Ascending aorta (tissue), 2 donors: Measurements from ENCODE around the gene GPRC5A. TPM values are rescaled to one million over a fixed set of nuclear protein-coding genes. Genes with fewer than 3 reads are reported as not detected.

Experiments used
- DNase-seq, 2 donors: peaks; one replicate each; pipeline ENCODE4 v3.0.0-alpha.2; 2019; ENCODE audit warnings: low spot score in 2 of 2
- H3K27ac ChIP-seq, 2 donors: fragments of 200-600 bp; sonication (generic); one replicate each; pipeline ENCODE4 v1.5.1; 2016 to 2017; ENCODE audit warnings: mild to moderate bottlenecking in 1 of 2
- H3K27me3 ChIP-seq: fragments of 200-600 bp; sonication (generic); one replicate; pipeline ENCODE4 v1.5.1; 2017
- H3K36me3 ChIP-seq, 2 donors: fragments of 200-600 bp; sonication (generic); one replicate each; pipeline ENCODE4 v1.5.1; 2016
- H3K4me1 ChIP-seq, 2 donors: fragments of 200-600 bp; sonication (generic); one replicate each; pipeline ENCODE4 v1.5.1; 2016 to 2017; ENCODE audit warnings: mild to moderate bottlenecking in 1 of 2
- H3K4me3 ChIP-seq, 2 donors: fragments of 200-600 bp; sonication (generic); one replicate each; pipeline ENCODE4 v1.5.1; 2016 to 2017; ENCODE audit warnings: mild to moderate bottlenecking in 1 of 2
- H3K9me3 ChIP-seq, 2 donors: fragments of 200-600 bp; sonication (generic); one replicate each; pipeline ENCODE4 v1.5.1; 2016
- intact Hi-C: fragments of 100-400 bp; cut with DNase I; formaldehyde crosslinking; loops from one replicate; pipeline ENCODE4 v1.15.1; 2023
- total RNA-seq: library from RNA; depleted of rRNA; stranded (reverse); fragments of >200 nt; gene quantifications from one replicate; pipeline ENCODE4 v1.1.0, GENCODE V29; 2016
- TF ChIP-seq, protein P1 (sequence below), 3 experiments: fragments of 200-600 bp in 2 of 3; fragments of 450-650 bp in 1 of 3; sonication (generic) in 2 of 3; IDR thresholded peaks; one replicate each; pipeline ENCODE4 v1.5.1; 2016 to 2019; ENCODE audit warnings: antibody characterized with exemption in 3 of 3, mild to moderate bottlenecking in 1 of 3, moderate library complexity in 1 of 3

GPRC5A gene
- total RNA-seq, 1 donor from 2014 or later = 23.8 TPM

DNA sequence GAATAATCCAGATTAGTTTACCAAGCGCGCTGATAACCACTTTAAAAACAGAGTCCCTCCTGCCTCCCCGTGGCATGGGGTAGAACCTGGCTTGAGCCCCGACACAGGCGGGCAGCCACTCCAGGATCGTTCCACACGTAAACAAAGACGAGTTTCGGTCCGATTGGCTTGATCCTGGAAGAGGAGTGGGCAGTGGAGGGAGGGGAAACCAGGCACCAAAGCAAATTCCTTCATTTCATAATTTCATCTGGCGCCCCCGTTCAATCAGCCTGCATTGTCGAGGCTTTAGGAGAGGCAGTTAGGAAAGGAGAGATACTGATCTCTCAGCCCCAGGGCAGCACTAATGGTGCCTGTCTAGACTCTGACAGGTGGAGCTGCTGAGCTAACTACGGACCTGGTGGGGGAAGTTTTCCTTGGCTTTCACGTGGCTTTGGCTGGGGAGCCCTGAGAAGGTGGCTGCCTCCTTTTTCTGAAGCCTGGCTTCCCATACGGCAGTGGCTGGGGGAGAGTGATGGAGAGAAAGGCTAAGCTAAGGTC is 751 bp upstream of the GPRC5A start:
- Histone ChIP-seq H3K9me3 (no peaks in the 10 kb centered on the region), H3K27ac (peak overlapping the region; percentile 93 to 94), H3K4me3 (peak overlapping the region; percentile 65 to 70), H3K27me3 (no peaks in the 10 kb centered on the region), H3K4me1 (peaks cover 0 to 2% of the 10 kb centered on the region in 2 donors), H3K36me3 (no peaks in the 10 kb centered on the region)
- TF ChIP-seq, protein P1, sequence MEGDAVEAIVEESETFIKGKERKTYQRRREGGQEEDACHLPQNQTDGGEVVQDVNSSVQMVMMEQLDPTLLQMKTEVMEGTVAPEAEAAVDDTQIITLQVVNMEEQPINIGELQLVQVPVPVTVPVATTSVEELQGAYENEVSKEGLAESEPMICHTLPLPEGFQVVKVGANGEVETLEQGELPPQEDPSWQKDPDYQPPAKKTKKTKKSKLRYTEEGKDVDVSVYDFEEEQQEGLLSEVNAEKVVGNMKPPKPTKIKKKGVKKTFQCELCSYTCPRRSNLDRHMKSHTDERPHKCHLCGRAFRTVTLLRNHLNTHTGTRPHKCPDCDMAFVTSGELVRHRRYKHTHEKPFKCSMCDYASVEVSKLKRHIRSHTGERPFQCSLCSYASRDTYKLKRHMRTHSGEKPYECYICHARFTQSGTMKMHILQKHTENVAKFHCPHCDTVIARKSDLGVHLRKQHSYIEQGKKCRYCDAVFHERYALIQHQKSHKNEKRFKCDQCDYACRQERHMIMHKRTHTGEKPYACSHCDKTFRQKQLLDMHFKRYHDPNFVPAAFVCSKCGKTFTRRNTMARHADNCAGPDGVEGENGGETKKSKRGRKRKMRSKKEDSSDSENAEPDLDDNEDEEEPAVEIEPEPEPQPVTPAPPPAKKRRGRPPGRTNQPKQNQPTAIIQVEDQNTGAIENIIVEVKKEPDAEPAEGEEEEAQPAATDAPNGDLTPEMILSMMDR (IDR thresholded peaks at IDR 0.05) = peak in 1 of 3 experiments; percentile 35
- intact Hi-C loops = loop anchor here (1.0 to 5.0 kb wide), 4 partner anchors 53 to 1887 kb away; no protein-coding TSS in a partner anchor
- DNase-seq = no peak

DNA sequence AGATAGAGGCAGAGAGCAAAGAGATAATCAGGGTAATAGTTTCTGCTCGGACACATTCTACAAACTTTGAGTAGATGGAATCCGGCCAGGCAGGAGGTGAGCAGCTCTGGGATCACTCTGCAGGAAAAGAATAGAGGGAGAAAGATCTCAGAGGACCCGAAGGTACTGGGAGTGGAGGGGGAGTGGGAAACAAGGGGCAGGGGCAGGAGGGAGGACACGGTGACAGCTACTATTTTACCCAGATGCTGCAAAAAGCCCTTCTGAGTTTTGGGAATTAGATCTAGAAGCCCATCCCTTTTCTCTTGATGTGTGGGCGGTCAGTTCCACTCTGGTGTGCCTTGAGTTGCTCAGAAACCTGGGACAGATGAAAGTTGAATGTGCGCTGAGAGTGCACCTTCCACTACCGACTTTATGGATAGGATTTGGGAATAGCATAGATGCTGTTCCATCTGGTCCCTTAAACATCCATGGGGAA is 556 bp downstream of the GPRC5A start:
- Histone ChIP-seq H3K27me3 (no peaks in the 10 kb centered on the region), H3K36me3 (no peaks in the 10 kb centered on the region), H3K4me3 (peak overlapping the region; percentile 65 to 70), H3K27ac (peak overlapping the region; percentile 93 to 94), H3K9me3 (no peaks in the 10 kb centered on the region), H3K4me1 (peaks cover 0 to 9% of the 10 kb centered on the region in 2 donors)
- DNase-seq = no peak
- TF ChIP-seq, protein P1 (IDR thresholded peaks at IDR 0.05) = no peak
- intact Hi-C loops = loop anchor here (1.0 to 5.0 kb wide), 4 partner anchors 55 to 1885 kb away; no protein-coding TSS in a partner anchor

DNA sequence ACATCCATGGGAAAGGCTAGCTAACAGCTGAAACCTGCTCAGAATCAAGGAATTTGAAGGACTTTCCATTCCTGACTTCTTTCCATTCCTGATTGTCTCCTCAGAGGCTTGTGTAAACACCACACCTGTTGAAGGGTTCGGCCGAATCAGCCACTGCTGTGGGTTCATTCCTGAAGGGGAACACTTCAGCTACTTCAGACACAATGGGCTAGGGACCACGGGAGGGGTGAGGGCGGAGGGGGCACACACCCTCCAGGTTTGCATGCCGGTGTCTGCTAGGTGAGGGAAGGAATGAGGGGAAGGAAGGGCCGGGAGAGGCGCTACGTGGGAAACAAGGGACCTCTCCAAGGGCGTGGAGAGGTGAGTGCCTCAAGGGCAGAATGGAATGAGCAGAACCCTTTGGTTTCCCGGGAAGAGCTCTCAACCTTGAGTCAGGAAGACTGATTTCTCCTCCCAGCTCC is 1.3 kb downstream of the GPRC5A start:
- Histone ChIP-seq H3K9me3 (no peaks in the 10 kb centered on the region), H3K4me1 (peaks cover 0 to 11% of the 10 kb centered on the region in 2 donors), H3K36me3 (no peaks in the 10 kb centered on the region), H3K4me3 (peak overlapping the region; percentile 65 to 70), H3K27me3 (no peaks in the 10 kb centered on the region), H3K27ac (peak overlapping the region; percentile 93 to 94)
- TF ChIP-seq, protein P1 (IDR thresholded peaks at IDR 0.05) = no peak
- no peak for DNase-seq
- intact Hi-C loops = loop anchor here (5.0 kb wide), 2 partner anchors 205 to 1885 kb away; no protein-coding TSS in a partner anchor

DNA sequence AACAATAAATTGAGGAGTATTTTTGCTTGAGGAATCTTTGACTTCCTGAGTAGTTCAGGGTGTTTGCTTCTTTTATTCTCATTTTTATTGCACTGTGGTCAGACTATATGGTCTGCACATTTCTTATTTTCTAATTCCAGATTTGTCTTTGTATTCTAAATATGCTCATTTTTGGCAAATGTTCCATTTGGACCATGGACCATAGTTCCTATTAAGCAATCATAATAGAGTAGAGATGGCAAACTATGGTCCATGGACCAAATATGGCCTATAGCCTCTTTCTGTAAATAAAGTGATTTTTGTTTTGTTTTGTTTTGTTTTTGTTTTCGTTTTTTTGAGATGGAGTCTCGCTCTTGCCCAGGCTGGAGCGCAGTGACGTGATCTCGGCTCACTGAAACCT is 2.1 kb downstream of the GPRC5A start:
- peak overlapping the region; percentile 65 to 70 for H3K4me3 ChIP-seq
- H3K36me3 ChIP-seq = no peaks in the 10 kb centered on the region
- H3K27me3 ChIP-seq = no peaks in the 10 kb centered on the region
- H3K4me1 ChIP-seq = peaks cover 3 to 17% of the 10 kb centered on the region in 2 donors
- peak overlapping the region; percentile 93 to 94 for H3K27ac ChIP-seq
- no peak for DNase-seq
- intact Hi-C loops = loop anchor here (5.0 kb wide), 2 partner anchors 204 to 1884 kb away; no protein-coding TSS in a partner anchor
- no peaks in the 10 kb centered on the region for H3K9me3 ChIP-seq
- TF ChIP-seq, protein P1 (IDR thresholded peaks at IDR 0.05) = no peak

DNA sequence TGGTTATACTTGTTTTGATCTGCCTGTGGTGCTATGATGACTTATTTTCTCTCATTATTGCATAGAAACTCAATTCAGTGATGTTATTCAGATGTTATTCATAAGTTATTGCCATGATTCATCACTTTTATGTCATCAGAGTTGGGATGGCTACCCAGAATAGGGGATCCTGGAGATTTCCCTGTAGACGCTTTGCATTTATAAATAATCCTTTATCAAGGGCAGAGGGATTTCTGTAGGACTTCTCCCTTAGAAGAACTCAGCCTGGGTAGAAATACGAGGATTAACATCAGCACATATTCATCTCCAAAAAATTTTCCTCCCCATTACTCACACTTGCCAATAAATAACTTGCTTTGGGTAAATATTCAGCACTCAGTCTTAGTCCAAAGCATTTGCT is 4.9 kb downstream of the GPRC5A start:
- TF ChIP-seq, protein P1 (IDR thresholded peaks at IDR 0.05) = no peak
- H3K27ac ChIP-seq = peak overlapping the region; percentile 56 to 93
- intact Hi-C loops = loop anchor here (5.0 kb wide), 1 partner anchor 169 kb away; no protein-coding TSS in a partner anchor
- peak overlapping the region in 1 of 2 donors; percentile 34 for H3K4me3 ChIP-seq
- no peak for DNase-seq
- peaks cover 5 to 38% of the 10 kb centered on the region in 2 donors for H3K4me1 ChIP-seq
- no peaks in the 10 kb centered on the region for H3K9me3 ChIP-seq
- H3K36me3 ChIP-seq = no peaks in the 10 kb centered on the region
- H3K27me3 ChIP-seq = no peaks in the 10 kb centered on the region
